Activated naive CD4-positive, alpha-beta T cell treated with anti-CD3 and anti-CD28 coated beads, Interleukin-2, amount 10 ng/mL, durations not matched to agents 7 days and 5 days (primary cell): ENCODE results near the gene PCDHGC5.

Experiments
- CTCF ChIA-PET: fragments of 350-600 bp; sonication (Branson Sonifier 250); formaldehyde crosslinking; loops from one replicate; lab custom pipeline; 2021; ENCODE audit warnings: antibody characterized with exemption; lab: Charles Lee
- DNase-seq: peaks from one replicate; pipeline ENCODE4 v3.0.0-alpha.2; 2020
- H3K27ac Mint-ChIP-seq: one replicate; pipeline ENCODE4 v1.8.0; 2021; ENCODE audit warnings: mild to moderate bottlenecking, moderate library complexity, mixed read lengths
- H3K27me3 Mint-ChIP-seq: one replicate; pipeline ENCODE4 v1.8.0; 2021; ENCODE audit warnings: mild to moderate bottlenecking, mixed read lengths
- H3K36me3 Mint-ChIP-seq: one replicate; pipeline ENCODE4 v1.8.0; 2021; ENCODE audit warnings: mixed read lengths
- H3K4me1 Mint-ChIP-seq: one replicate; pipeline ENCODE4 v1.8.0; 2021; ENCODE audit warnings: mixed read lengths
- H3K4me3 Mint-ChIP-seq: one replicate; pipeline ENCODE4 v1.8.0; 2021; ENCODE audit warnings: mild to moderate bottlenecking, moderate library complexity, mixed read lengths
- H3K9me3 Mint-ChIP-seq: one replicate; pipeline ENCODE4 v1.8.0; 2021; ENCODE audit warnings: mixed read lengths

PCDHGC5 gene

GRCh38 chr5:141521244-141521781 is 32.4 kb downstream of the PCDHGC5 start:
- Mint-ChIP-seq H3K27me3 (no peaks in the 10 kb centered on the region), H3K27ac (peak overlapping the region; percentile 54), H3K36me3 (peaks cover 83% of the 10 kb centered on the region), H3K9me3 (no peaks in the 10 kb centered on the region), H3K4me3 (no peak overlapping the region), H3K4me1 (peaks cover 9% of the 10 kb centered on the region)
- DNase-seq: no peak
- CTCF ChIA-PET: interaction anchor here (1.1 to 4.4 kb wide), 11 partner anchors 9 to 197 kb away, joined by 3 to 15 read pairs (median 6); partner anchors contain the start of genes PCDHGA10, PCDHGA12, PCDHGA4 and PCDHGB3

- Mint-ChIP-seq H3K4me3 (no peak overlapping the region), H3K27ac (peak overlapping the region; percentile 53), H3K9me3 (no peaks in the 10 kb centered on the region), H3K4me1 (peaks cover 9% of the 10 kb centered on the region), H3K27me3 (no peaks in the 10 kb centered on the region), H3K36me3 (peaks cover 82% of the 10 kb centered on the region)
- CTCF ChIA-PET: interaction anchor here (1.1 to 4.4 kb wide), 13 partner anchors 10 to 330 kb away, joined by 3 to 15 read pairs (median 6); partner anchors contain the start of genes PCDHB10, PCDHGA10, PCDHGA11 and PCDHGA12
- no peak for DNase-seq
Observed at GRCh38 chr5:141522301-141522700, 33.4 kb downstream of the PCDHGC5 start.

DNA sequence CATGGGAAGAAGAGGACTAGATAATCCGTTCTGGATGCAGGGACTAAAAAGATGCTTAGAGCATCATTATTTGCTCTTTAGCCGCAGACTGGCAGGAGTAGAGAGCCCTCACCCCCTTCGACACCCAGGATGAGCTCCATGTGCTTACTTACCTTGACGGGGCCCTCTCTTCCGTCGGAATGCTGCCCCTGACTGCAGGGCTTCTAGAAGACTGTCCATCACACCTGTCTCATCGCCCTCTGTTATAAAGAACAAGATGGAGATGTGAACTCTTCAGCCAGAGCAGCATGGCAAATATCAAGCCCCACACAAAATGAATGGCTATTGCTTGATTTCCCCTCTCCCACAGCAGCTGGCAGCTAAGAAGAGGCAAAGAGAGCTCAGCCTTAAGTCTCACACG is 35.1 kb downstream of the PCDHGC5 start:
- Mint-ChIP-seq H3K4me3 (no peak overlapping the region), H3K4me1 (peaks cover 9% of the 10 kb centered on the region), H3K27ac (no peak overlapping the region), H3K27me3 (no peaks in the 10 kb centered on the region), H3K9me3 (no peaks in the 10 kb centered on the region), H3K36me3 (peaks cover 82% of the 10 kb centered on the region)
- no peak for DNase-seq
- CTCF ChIA-PET: interaction anchor here (0.8 to 4.4 kb wide), 17 partner anchors 9 to 429 kb away, joined by 3 to 15 read pairs (median 6); partner anchors contain the start of genes PCDHB10, PCDHGA10, PCDHGA11 and PCDHGA12

GRCh38 chr5:141524604-141525597 is 36.0 kb downstream of the PCDHGC5 start:
- DNase-seq: peak; percentile 56
- Mint-ChIP-seq H3K36me3 (peaks cover 79% of the 10 kb centered on the region), H3K9me3 (no peaks in the 10 kb centered on the region), H3K4me1 (peaks cover 9% of the 10 kb centered on the region), H3K4me3 (no peak overlapping the region), H3K27ac (no peak overlapping the region), H3K27me3 (no peaks in the 10 kb centered on the region)
- CTCF ChIA-PET: interaction anchor here (0.6 to 4.4 kb wide), 18 partner anchors 9 to 784 kb away, joined by 3 to 15 read pairs (median 4); partner anchors contain the start of genes PCDHGA10, PCDHGA11, PCDHGA12 and PCDHGA4

DNA sequence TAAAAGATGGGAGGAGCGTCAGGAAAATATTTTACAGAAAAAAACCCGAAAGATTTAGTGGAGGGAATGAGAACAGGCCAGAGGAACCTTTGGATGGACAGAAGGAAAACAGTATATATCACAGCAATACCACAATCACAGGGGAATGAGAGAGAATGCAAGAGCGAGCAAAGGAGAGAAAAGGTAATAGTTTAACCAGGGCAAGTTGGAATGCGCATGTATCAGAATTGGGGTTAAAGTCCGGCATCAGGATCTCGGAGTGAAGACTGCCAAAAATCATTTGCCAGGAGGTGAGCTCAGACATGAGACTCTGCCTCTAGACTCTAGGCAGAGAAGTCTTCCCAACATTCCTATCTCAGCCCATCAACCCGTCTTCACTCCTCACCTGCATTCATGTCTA is 36.8 kb downstream of the PCDHGC5 start:
- H3K27me3 Mint-ChIP-seq: no peaks in the 10 kb centered on the region
- DNase-seq: no peak
- CTCF ChIA-PET: interaction anchor here (0.6 to 2.8 kb wide), 10 partner anchors 8 to 785 kb away, joined by 3 to 15 read pairs (median 4); partner anchors contain the start of genes PCDHGA10, PCDHGA11, PCDHGA12 and PCDHGA4
- H3K36me3 Mint-ChIP-seq: peaks cover 71% of the 10 kb centered on the region
- H3K4me1 Mint-ChIP-seq: peaks cover 9% of the 10 kb centered on the region
- no peaks in the 10 kb centered on the region for H3K9me3 Mint-ChIP-seq
- H3K4me3 Mint-ChIP-seq: no peak overlapping the region
- no peak overlapping the region for H3K27ac Mint-ChIP-seq

- Mint-ChIP-seq H3K27me3 (no peaks in the 10 kb centered on the region), H3K4me3 (no peak overlapping the region), H3K27ac (no peak overlapping the region), H3K9me3 (no peaks in the 10 kb centered on the region), H3K36me3 (peaks cover 57% of the 10 kb centered on the region), H3K4me1 (peaks cover 1% of the 10 kb centered on the region)
- CTCF ChIA-PET: interaction anchor here (2.8 kb wide), 1 partner anchor 14 kb away, joined by 15 read pairs; no protein-coding TSS in a partner anchor
- no peak for DNase-seq
Observed at GRCh38 chr5:141527426-141527825, 38.5 kb downstream of the PCDHGC5 start.

GRCh38 chr5:141528291-141528984 is 39.6 kb downstream of the PCDHGC5 start:
- no peaks in the 10 kb centered on the region for H3K27me3 Mint-ChIP-seq
- H3K36me3 Mint-ChIP-seq: peaks cover 49% of the 10 kb centered on the region
- DNase-seq: no peak
- H3K4me3 Mint-ChIP-seq: no peak overlapping the region
- no peak overlapping the region for H3K27ac Mint-ChIP-seq
- H3K9me3 Mint-ChIP-seq: no peaks in the 10 kb centered on the region
- CTCF ChIA-PET: interaction anchor here (1.1 to 2.8 kb wide), 2 partner anchors 15 to 27 kb away, joined by 3 to 15 read pairs; no protein-coding TSS in a partner anchor
- H3K4me1 Mint-ChIP-seq: no peaks in the 10 kb centered on the region

GRCh38 chr5:141529002-141529401 is 40.1 kb downstream of the PCDHGC5 start:
- H3K36me3 Mint-ChIP-seq: peaks cover 46% of the 10 kb centered on the region

DNA sequence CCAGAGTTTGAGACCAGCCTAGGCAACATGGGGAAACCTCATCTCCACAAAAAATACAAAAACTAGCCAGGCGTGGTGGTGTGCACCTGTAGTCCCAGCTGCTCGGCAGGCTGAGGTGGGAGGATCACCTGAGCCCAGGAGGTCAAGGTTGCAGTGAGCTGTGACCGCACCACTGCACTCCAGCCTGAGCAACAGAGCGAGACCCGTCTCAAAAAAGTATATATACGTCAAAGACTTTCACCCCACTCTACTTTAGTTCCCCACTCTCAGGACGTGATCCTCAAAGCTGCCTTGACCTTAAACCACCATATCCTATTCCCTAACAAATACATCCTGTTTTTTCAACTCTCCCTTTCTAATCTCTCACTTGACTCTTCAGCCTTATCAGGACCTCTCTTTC is 41.0 kb downstream of the PCDHGC5 start:
- Mint-ChIP-seq H3K27ac (no peak overlapping the region), H3K4me3 (no peak overlapping the region), H3K9me3 (no peaks in the 10 kb centered on the region), H3K4me1 (no peaks in the 10 kb centered on the region), H3K27me3 (no peaks in the 10 kb centered on the region), H3K36me3 (peaks cover 47% of the 10 kb centered on the region)
- CTCF ChIA-PET: no interaction called here
- no peak for DNase-seq

More at GRCh38 chr5:141529002-141529401, 40.1 kb downstream of the PCDHGC5 start:
- CTCF ChIA-PET: interaction anchor here (1.1 kb wide), 1 partner anchor 27 kb away, joined by 3 read pairs; no protein-coding TSS in a partner anchor
- no peak for DNase-seq
- H3K9me3 Mint-ChIP-seq: no peaks in the 10 kb centered on the region
- no peak overlapping the region for H3K4me3 Mint-ChIP-seq
- H3K27ac Mint-ChIP-seq: no peak overlapping the region
- H3K4me1 Mint-ChIP-seq: no peaks in the 10 kb centered on the region
- no peaks in the 10 kb centered on the region for H3K27me3 Mint-ChIP-seq

- no peaks in the 10 kb centered on the region for H3K27me3 Mint-ChIP-seq
- H3K9me3 Mint-ChIP-seq: no peaks in the 10 kb centered on the region
- H3K27ac Mint-ChIP-seq: no peak overlapping the region
- DNase-seq: no peak
- no peak overlapping the region for H3K4me3 Mint-ChIP-seq
- H3K36me3 Mint-ChIP-seq: peaks cover 39% of the 10 kb centered on the region
- H3K4me1 Mint-ChIP-seq: no peaks in the 10 kb centered on the region
- CTCF ChIA-PET: interaction anchor here (2.8 kb wide), 1 partner anchor 8 kb away, joined by 12 read pairs; no protein-coding TSS in a partner anchor
Observed at GRCh38 chr5:141532726-141533125, 43.8 kb downstream of the PCDHGC5 start.

DNA sequence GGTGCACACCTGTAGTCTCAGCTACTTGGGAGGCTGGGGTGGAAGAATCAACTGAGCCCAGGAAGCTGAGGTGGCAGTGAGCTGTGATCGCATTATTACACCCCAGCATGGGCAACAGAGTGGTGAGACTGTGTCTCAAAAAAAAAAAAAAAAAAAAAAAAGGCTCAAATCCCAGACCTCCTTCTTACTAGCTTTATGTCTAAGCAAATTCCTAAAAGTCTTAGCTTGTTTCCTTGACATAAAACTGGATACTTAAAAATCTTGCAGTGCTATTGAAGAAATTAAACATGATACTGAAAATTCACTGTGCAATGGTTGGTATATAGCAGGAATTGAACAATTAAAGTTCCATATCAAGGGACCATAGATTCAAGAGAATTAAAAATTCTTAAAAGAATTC is 45.0 kb downstream of the PCDHGC5 start:
- CTCF ChIA-PET: interaction anchor here (1.2 to 2.8 kb wide), 2 partner anchors 9 to 24 kb away, joined by 4 to 12 read pairs; no protein-coding TSS in a partner anchor
- Mint-ChIP-seq H3K4me1 (no peaks in the 10 kb centered on the region), H3K27me3 (no peaks in the 10 kb centered on the region), H3K27ac (no peak overlapping the region), H3K36me3 (peaks cover 29% of the 10 kb centered on the region), H3K9me3 (no peaks in the 10 kb centered on the region), H3K4me3 (no peak overlapping the region)
- no peak for DNase-seq

DNA sequence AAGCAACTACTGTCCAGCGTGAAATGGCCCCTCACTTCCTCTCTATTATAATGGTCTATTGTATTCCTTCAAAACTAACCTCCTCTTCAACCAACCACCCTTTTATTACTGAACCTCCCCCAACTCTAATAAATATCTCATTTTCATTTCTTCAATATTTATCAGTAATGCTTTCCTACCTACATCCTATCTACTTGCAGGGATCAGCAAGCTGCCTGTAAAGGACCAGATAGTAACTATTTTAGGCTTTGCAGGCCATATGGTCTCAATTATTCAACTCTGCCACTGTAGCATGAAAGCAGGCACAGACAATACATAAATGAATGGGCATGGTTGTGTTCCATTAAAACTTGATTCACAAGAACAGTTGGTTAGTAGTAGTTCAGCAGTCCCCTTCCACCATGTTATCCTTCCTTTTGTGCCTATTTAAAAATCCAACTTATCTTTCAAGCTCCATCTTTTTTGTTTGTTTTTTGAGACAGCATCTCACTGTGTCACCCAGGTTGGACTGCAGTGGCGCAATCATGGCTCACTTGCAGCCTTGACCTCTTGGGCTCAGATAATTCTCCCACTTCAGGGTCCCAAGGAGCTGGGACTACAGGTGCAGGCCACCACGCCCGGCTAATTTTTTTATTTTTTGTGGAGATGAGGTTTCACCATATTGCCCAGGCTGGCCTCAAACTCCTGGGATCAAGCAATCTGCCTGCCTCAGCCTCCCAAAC is 45.8 kb downstream of the PCDHGC5 start:
- Mint-ChIP-seq H3K4me3 (no peak overlapping the region), H3K27ac (peak overlapping the region; percentile 22), H3K4me1 (no peaks in the 10 kb centered on the region), H3K36me3 (peaks cover 29% of the 10 kb centered on the region), H3K9me3 (no peaks in the 10 kb centered on the region), H3K27me3 (no peaks in the 10 kb centered on the region)
- no peak for DNase-seq
- CTCF ChIA-PET: interaction anchor here (2.8 kb wide), 1 partner anchor 10 kb away, joined by 12 read pairs; no protein-coding TSS in a partner anchor
